OCI-LY1 (cell line): ENCODE results near the gene MAP7D2.

ENCODE experiments used
- H2AFZ ChIP-seq: fragments of 200-600 bp; sonication (generic), shearing (Covaris generic); 2 replicates; pipeline ENCODE4 v1.6.0; 2014; ENCODE audit warnings: antibody characterized with exemption, mild to moderate bottlenecking, low read length
- H3F3A ChIP-seq: fragments of 200-600 bp; sonication (generic), shearing (Covaris generic); 2 replicates; pipeline ENCODE4 v1.6.0; 2014; ENCODE audit warnings: mild to moderate bottlenecking, antibody characterized with exemption, low read length, moderate library complexity; ENCODE audit not compliant: insufficient read depth
- H3K27ac ChIP-seq: fragments of 200-600 bp; sonication (generic); 2 replicates; pipeline ENCODE4 v1.5.1; 2014; ENCODE audit warnings: low read length, mixed run types, mild to moderate bottlenecking, low read depth; ENCODE audit not compliant: poor library complexity, severe bottlenecking
- H3K27me3 ChIP-seq: fragments of 200-600 bp; sonication (generic); 2 replicates; pipeline ENCODE4 v1.6.0; 2014; ENCODE audit warnings: antibody characterized with exemption, mild to moderate bottlenecking, low read length, moderate library complexity; ENCODE audit not compliant: insufficient read depth
- H3K36me3 ChIP-seq: fragments of 200-600 bp; sonication (generic); 2 replicates; pipeline ENCODE4 v1.6.1; 2014; ENCODE audit warnings: mild to moderate bottlenecking, antibody characterized with exemption, low read length, moderate library complexity, mixed read lengths; ENCODE audit not compliant: insufficient read depth
- H3K4me1 ChIP-seq: fragments of 200-600 bp; sonication (generic); 2 replicates; pipeline ENCODE4 v1.5.1; 2014; ENCODE audit warnings: mild to moderate bottlenecking, low read length, moderate library complexity; ENCODE audit not compliant: insufficient read depth, severe bottlenecking
- H3K4me2 ChIP-seq: fragments of 200-600 bp; sonication (generic), shearing (Covaris generic); 2 replicates; pipeline ENCODE4 v1.6.1; 2014; ENCODE audit warnings: low read length
- H3K4me3 ChIP-seq: fragments of 200-600 bp; sonication (generic); 2 replicates; pipeline ENCODE4 v1.5.1; 2014; ENCODE audit warnings: low read length, low read depth, mild to moderate bottlenecking, mixed read lengths; ENCODE audit not compliant: poor library complexity, severe bottlenecking
- H3K79me2 ChIP-seq: fragments of 200-600 bp; shearing (Covaris generic); 2 replicates; pipeline ENCODE4 v1.6.1; 2016; ENCODE audit warnings: mixed run types, low read length, mixed read lengths; ENCODE audit not compliant: insufficient read depth
- H3K9ac ChIP-seq: fragments of 200-600 bp; sonication (generic), shearing (Covaris generic); 2 replicates; pipeline ENCODE4 v1.6.1; 2014; ENCODE audit warnings: mild to moderate bottlenecking, low read length, mixed read lengths
- H3K9me2 ChIP-seq: fragments of 200-600 bp; sonication (generic), shearing (Covaris generic); 2 replicates; pipeline ENCODE4 v1.6.1; 2014; ENCODE audit warnings: low read depth, mild to moderate bottlenecking, low read length, mixed read lengths
- H3K9me3 ChIP-seq: fragments of 200-600 bp; shearing (Covaris generic); 2 replicates; pipeline ENCODE4 v1.6.1; 2014; ENCODE audit warnings: low read length, mixed read lengths
- H4K20me1 ChIP-seq: fragments of 200-600 bp; sonication (generic), shearing (Covaris generic); 2 replicates; pipeline ENCODE4 v1.6.0; 2016; ENCODE audit warnings: mild to moderate bottlenecking, low read length; ENCODE audit not compliant: insufficient read depth
- CTCF ChIP-seq: fragments of 200-600 bp; sonication (generic), shearing (Covaris generic); IDR thresholded peaks from 2 replicates; pipeline ENCODE4 v1.5.1; 2017; ENCODE audit warnings: mild to moderate bottlenecking, antibody characterized with exemption, low read length, moderate library complexity, mixed read lengths
- EZH2 ChIP-seq: fragments of 200-600 bp; sonication (generic), shearing (Covaris generic); IDR thresholded peaks from 2 replicates; pipeline ENCODE4 v1.8.0; 2017; ENCODE audit warnings: borderline replicate concordance, mixed run types, mild to moderate bottlenecking, antibody characterized with exemption, low read length, moderate library complexity, mixed read lengths

MAP7D2 gene

GRCh38 chrX:19991350-19991718, 125.4 kb downstream of the MAP7D2 start:
- no peaks in the 10 kb centered on the region for H4K20me1 ChIP-seq
- peak overlapping the region; percentile 85 for H3K4me2 ChIP-seq
- peaks cover 19% of the 10 kb centered on the region for H3K4me1 ChIP-seq
- peak overlapping the region; percentile 64 for H3K4me3 ChIP-seq
- H3K27ac ChIP-seq, result no peak overlapping the region
- H3K27me3 ChIP-seq, result no peaks in the 10 kb centered on the region
- no peaks in the 10 kb centered on the region for H3K9me2 ChIP-seq
- H3F3A ChIP-seq, result no peaks in the 10 kb centered on the region
- peak overlapping the region; percentile 66 for H3K9ac ChIP-seq
- H3K79me2 ChIP-seq, result no peaks in the 10 kb centered on the region
- no peaks in the 10 kb centered on the region for H3K36me3 ChIP-seq
- no peak for TF ChIP-seq EZH2
- no peak for TF ChIP-seq CTCF
- no peaks in the 10 kb centered on the region for H3K9me3 ChIP-seq
- H2AFZ ChIP-seq, result peak overlapping the region; percentile 99; the same call in 1 of the 2 replicates

- peak within 1 kb of the TSS; percentile 85 for H3K4me2 ChIP-seq
- no peak within 1 kb of the TSS for H3K27ac ChIP-seq
- H3K36me3 ChIP-seq, result no peaks in the 10 kb centered on the region
- H3F3A ChIP-seq, result no peaks in the 10 kb centered on the region
- TF ChIP-seq EZH2 (no peak), CTCF (peak; percentile 68)
- no peaks in the 10 kb centered on the region for H3K9me3 ChIP-seq
- H4K20me1 ChIP-seq, result no peaks in the 10 kb centered on the region
- H3K9me2 ChIP-seq, result no peaks in the 10 kb centered on the region
- peak within 1 kb of the TSS; percentile 66 for H3K9ac ChIP-seq
- peak within 1 kb of the TSS; percentile 99; the same call in 1 of the 2 replicates for H2AFZ ChIP-seq
- H3K4me1 ChIP-seq, result peaks cover 19% of the 10 kb centered on the region
- peak within 1 kb of the TSS; percentile 89 for H3K4me3 ChIP-seq
- peaks cover 1% of the 10 kb centered on the region; the same call in 1 of the 2 replicates for H3K79me2 ChIP-seq
- H3K27me3 ChIP-seq, result no peaks in the 10 kb centered on the region
Observed at GRCh38 chrX:19990556-19991349, 126.0 kb downstream of the MAP7D2 start, which contains the start of gene BCLAF3. BCLAF3 (minus strand) TSS chrX:19991061; CDS start chrX:19970264, 20,797 bp downstream.

- peak overlapping the region; percentile 79 for H3K4me2 ChIP-seq
- no peaks in the 10 kb centered on the region for H3K36me3 ChIP-seq
- peak overlapping the region; percentile 89 for H3K4me3 ChIP-seq
- H3F3A ChIP-seq, result no peaks in the 10 kb centered on the region
- TF ChIP-seq EZH2 (no peak), CTCF (no peak)
- no peaks in the 10 kb centered on the region for H4K20me1 ChIP-seq
- no peaks in the 10 kb centered on the region for H3K9me3 ChIP-seq
- no peaks in the 10 kb centered on the region for H3K27me3 ChIP-seq
- peaks cover 5% of the 10 kb centered on the region; the same call in 1 of the 2 replicates for H3K79me2 ChIP-seq
- H3K9me2 ChIP-seq, result no peaks in the 10 kb centered on the region
- peaks cover 19% of the 10 kb centered on the region for H3K4me1 ChIP-seq
- H3K27ac ChIP-seq, result no peak overlapping the region
- H3K9ac ChIP-seq, result peak overlapping the region; percentile 59
- H2AFZ ChIP-seq, result no peak overlapping the region
Observed at GRCh38 chrX:19990151-19990555, 126.6 kb downstream of the MAP7D2 start.
